HepG2 (cell line): ENCODE results near the gene DPM2. TPM values are rescaled to one million over a fixed set of nuclear protein-coding genes. Genes with fewer than 3 reads are reported as not detected.
A peak's percentile ranks its signal among the peaks of the same experiment; 100 is the strongest.

ENCODE experiments used
- ATAC-seq: fragments of 200-7000 bp; cut with Tn5 transposase; 3 replicates; pipeline ENCODE4 v1.9.1; 2020; ENCODE audit warnings: mild to moderate bottlenecking, moderate library complexity
- BruUV-seq: library from RNA; stranded (reverse); fragments of 400-500 nt; replicated peaks from 2 replicates; lab custom pipeline; 2021; lab: Mats Ljungman, UMichigan
- CTCF ChIA-PET: fragments of 300-600 bp; formaldehyde crosslinking; extraction: SDS; loops from one replicate; lab custom pipeline; 2021; ENCODE audit warnings: low total read pairs, inconsistent platforms, low intra/inter-chr PET ratio; lab: Yijun Ruan, JAX
- POLR2A ChIA-PET: fragments of 350-600 bp; sonication (Branson Sonifier 250); formaldehyde crosslinking; loops from one replicate; lab custom pipeline; 2020; ENCODE audit warnings: antibody characterized with exemption, inconsistent platforms; lab: Yijun Ruan, JAX
- DNase-seq: peaks from one replicate; pipeline ENCODE4 v3.0.0-alpha.2; 2015; ENCODE audit warnings: low spot score
- FAIRE-seq: peaks from 3 replicates; lab custom pipeline; 2011; peaks lifted over from hg19 to GRCh38; lab: Jason Lieb, UNC
- H2AFZ ChIP-seq: one replicate; pipeline ENCODE4 v1.6.1; 2011; ENCODE audit warnings: low read length, inconsistent platforms
- H3K27ac ChIP-seq: fragments of 300-600 bp; 3 replicates; pipeline ENCODE4 v1.8.0; 2011; ENCODE audit warnings: mixed run types, mild to moderate bottlenecking, mixed read lengths, low read length, inconsistent platforms; ENCODE audit not compliant: insufficient read depth; ENCODE audit errors: extremely low read length
- H3K27me3 ChIP-seq, 2 experiments: fragments of 200-600 bp in 1 of 2; 2 replicates in 1 of 2; 3 replicates in 1 of 2; pipeline versions ENCODE4 v1.6.0 to v1.8.0; 2011; ENCODE audit warnings: low read length in 2 of 2, mild to moderate bottlenecking in 2 of 2, moderate library complexity in 2 of 2, inconsistent platforms in 1 of 2; ENCODE audit not compliant: insufficient read depth in 2 of 2, control insufficient read depth in 1 of 2
- H3K36me3 ChIP-seq, 2 experiments: fragments of 200-600 bp in 1 of 2; replicated peaks in 1 of 2; 2 replicates in 1 of 2; 3 replicates in 1 of 2; pipeline versions ENCODE4 v1.5.1 to v1.8.0; 2011; ENCODE audit warnings: low read length in 2 of 2, inconsistent platforms in 1 of 2; ENCODE audit not compliant: insufficient read depth in 2 of 2, control insufficient read depth in 1 of 2
- H3K4me1 ChIP-seq: 2 replicates; pipeline ENCODE4 v1.5.1; 2012; ENCODE audit warnings: low read length, inconsistent platforms; ENCODE audit not compliant: insufficient read depth
- H3K4me2 ChIP-seq: 2 replicates; pipeline ENCODE4 v1.6.0; 2011; ENCODE audit warnings: low read depth, low read length, inconsistent platforms
- H3K4me3 ChIP-seq, 3 experiments: fragments of 200-600 bp in 1 of 3; sonication (generic), shearing (Covaris generic) in 1 of 3; replicated peaks in 1 of 3; 2 replicates each; pipeline ENCODE4 v1.5.1; 2011 to 2016; ENCODE audit warnings: low read length in 3 of 3, inconsistent platforms in 2 of 3, low read depth in 2 of 3, mild to moderate bottlenecking in 2 of 3, control low read depth in 1 of 3, mixed read lengths in 1 of 3; ENCODE audit not compliant: insufficient read depth in 1 of 3
- H3K79me2 ChIP-seq: one replicate; pipeline ENCODE4 v1.6.1; 2011; ENCODE audit warnings: low read length, inconsistent platforms; ENCODE audit not compliant: insufficient read depth
- H3K9ac ChIP-seq: 2 replicates; pipeline ENCODE4 v1.6.0; 2011; ENCODE audit warnings: mild to moderate bottlenecking, low read depth, low read length, inconsistent platforms; ENCODE audit not compliant: insufficient read depth
- H3K9me3 ChIP-seq: 2 replicates; pipeline ENCODE4 v1.5.1; 2012; ENCODE audit warnings: mild to moderate bottlenecking, low read length
- H4K20me1 ChIP-seq: 2 replicates; pipeline ENCODE4 v1.6.0; 2011; ENCODE audit warnings: inconsistent platforms, mild to moderate bottlenecking, low read length, moderate library complexity; ENCODE audit not compliant: insufficient read depth
- BCL6 ChIP-seq: IDR thresholded peaks from 2 replicates; pipeline ENCODE4 v1.6.1; 2016; ENCODE audit warnings: missing genetic modification reagents, missing compliant biosample characterization
- CEBPB ChIP-seq: IDR thresholded peaks from 2 replicates; pipeline ENCODE4 v1.6.1; 2011; ENCODE audit warnings: low read depth, low read length, improper control_type of control experiment, borderline replicate concordance
- DNMT3B ChIP-seq: conservative IDR thresholded peaks from 2 replicates; pipeline ENCODE4 v1.6.1; 2016; ENCODE audit warnings: missing biosample characterization, control low read depth
- FOSL2 ChIP-seq: sonication (generic); formaldehyde crosslinking; IDR thresholded peaks from 2 replicates; pipeline ENCODE4 v1.4.0; 2020; ENCODE audit warnings: missing genetic modification reagents
- KIAA2018 ChIP-seq: sonication (generic); formaldehyde crosslinking; IDR thresholded peaks from 2 replicates; pipeline ENCODE4 v1.5.0; 2020; ENCODE audit warnings: mild to moderate bottlenecking, missing genetic modification reagents, borderline replicate concordance
- RCOR2 ChIP-seq: IDR thresholded peaks from 2 replicates; pipeline ENCODE4 v1.6.1; 2016; ENCODE audit warnings: missing biosample characterization, missing genetic modification reagents
- RXRB ChIP-seq: IDR thresholded peaks from 2 replicates; pipeline ENCODE4 v1.6.1; 2016; ENCODE audit warnings: borderline replicate concordance, missing genetic modification reagents, missing compliant biosample characterization
- SCMH1 ChIP-seq: sonication (generic); formaldehyde crosslinking; IDR thresholded peaks from 2 replicates; pipeline ENCODE4 v1.9.0; 2021; ENCODE audit warnings: missing genetic modification reagents, mild to moderate bottlenecking, borderline replicate concordance
- TBP ChIP-seq: sonication (generic); formaldehyde crosslinking; IDR thresholded peaks from 2 replicates; pipeline ENCODE4 v1.5.0; 2020; ENCODE audit warnings: missing genetic modification reagents
- ZFP36L1 ChIP-seq: sonication (generic); formaldehyde crosslinking; IDR thresholded peaks from 2 replicates; pipeline ENCODE4 v1.8.0; 2022; ENCODE audit warnings: mild to moderate bottlenecking, missing genetic modification reagents, moderate library complexity
- ZNF101 ChIP-seq: sonication (generic); formaldehyde crosslinking; IDR thresholded peaks from 2 replicates; pipeline ENCODE4 v1.4.0; 2020; ENCODE audit warnings: mild to moderate bottlenecking, low read depth, missing genetic modification reagents, borderline replicate concordance
- ZNF136 ChIP-seq: sonication (generic); formaldehyde crosslinking; IDR thresholded peaks from 2 replicates; pipeline ENCODE4 v1.8.1; 2022; ENCODE audit warnings: low read depth, mild to moderate bottlenecking, moderate library complexity, missing genetic modification reagents
- ZNF160 ChIP-seq: sonication (generic); formaldehyde crosslinking; IDR thresholded peaks from 2 replicates; pipeline ENCODE4 v1.8.0; 2022; ENCODE audit warnings: mild to moderate bottlenecking, inconsistent platforms, missing genetic modification reagents
- ZNF274 ChIP-seq: sonication (generic); formaldehyde crosslinking; IDR thresholded peaks from 2 replicates; pipeline ENCODE4 v1.5.1; 2020; ENCODE audit warnings: mild to moderate bottlenecking, missing genetic modification reagents
- ZNF550 ChIP-seq: sonication (generic); formaldehyde crosslinking; IDR thresholded peaks from 2 replicates; pipeline ENCODE4 v1.4.0; 2020; ENCODE audit warnings: mild to moderate bottlenecking, missing genetic modification reagents, borderline replicate concordance
- ZNF749 ChIP-seq: sonication (generic); formaldehyde crosslinking; IDR thresholded peaks from 2 replicates; pipeline ENCODE4 v1.8.0; 2022; ENCODE audit warnings: mild to moderate bottlenecking, missing genetic modification reagents, moderate library complexity, borderline replicate concordance
- WGBS: methylation state at CpG from one replicate; pipeline ENCODE4 v1.1.6; 2017; ENCODE audit warnings: low lambda C conversion rate; 5-methylcytosine and 5-hydroxymethylcytosine counted together
- in situ Hi-C: cut with HindIII; loops from 2 replicates; pipeline ENCODE4 v1.10.0; 2017; ENCODE audit warnings: low pct_unique_long_range_greater_than_20kb; ENCODE audit not compliant: extremely low pct_ligation_motif_present
- intact Hi-C: fragments of 100-400 bp; cut with micrococcal nuclease; formaldehyde crosslinking; loops from one replicate; pipeline ENCODE4 v1.10.0; 2022; ENCODE audit not compliant: unreplicated experiment
- polyA plus RNA-seq, 8 experiments: library from polyadenylated mRNA; depleted of rRNA in 3 of 8; stranded (reverse) in 7 of 8; unstranded in 1 of 8; fragments of >200 nt; fragmentation: Illumina TruSeq in 4 of 8; extraction: Trizol in 4 of 8; gene quantifications; 2 replicates each; pipeline versions ENCODE4 v1.2.1 to v1.2.3, GENCODE V29; 2011 to 2016; ENCODE audit warnings: low read depth in 4 of 8, missing spikeins in 1 of 8, mixed read lengths in 1 of 8; ENCODE audit not compliant: insufficient read depth in 1 of 8
- total RNA-seq, 5 experiments: library from RNA; depleted of rRNA; stranded (reverse); fragments of >200 nt; fragmentation: Illumina TruSeq; extraction: Trizol; gene quantifications; 2 replicates each; pipeline ENCODE4 v1.2.3, GENCODE V29; 2016; ENCODE audit warnings: low read depth in 1 of 5

The DPM2 gene
- total and polyA plus RNA-seq, 2 of the 13 experiments (the other 11 are each of a cell fraction or from before 2014, with no cell fraction given): 24.8 to 35.3 TPM

- no peak for TF ChIP-seq RCOR2 (CRISPR knock-in tag)
- TF ChIP-seq ZNF101 (CRISPR knock-in tag): no peak
- TF ChIP-seq RXRB (CRISPR knock-in tag): no peak
- no peak for TF ChIP-seq CEBPB
- no peak for TF ChIP-seq DNMT3B (CRISPR knock-in tag)
- TF ChIP-seq FOSL2 (CRISPR knock-in tag): peak; percentile 90
- no peak for TF ChIP-seq ZNF749 (CRISPR knock-in tag)
Measured at GRCh38 chr9:127968042-127968441, 30.4 kb upstream of the DPM2 start (continued).

- Histone ChIP-seq H3K27ac (no peak overlapping the region), H3K4me1 (peaks cover 62% of the 10 kb centered on the region), H3K79me2 (peaks cover 89% of the 10 kb centered on the region), H3K4me2 (no peak overlapping the region), H4K20me1 (no peaks in the 10 kb centered on the region), H3K9ac (no peak overlapping the region), H3K9me3 (no peaks in the 10 kb centered on the region), H3K4me3 (no peak overlapping the region), H3K27me3 (no peaks in the 10 kb centered on the region), H2AFZ (no peak overlapping the region), H3K36me3 (peaks cover 1 to 5% of the 10 kb centered on the region in 2 experiments; a peak in 2 of 5 replicates)
- in situ Hi-C loops (no loop called here), intact Hi-C loops (no loop called here)
- ATAC-seq (no peak), FAIRE-seq (no peak), DNase-seq (no peak)
- BruUV-seq: no TSS peak
- 89% methylated on average over 1 of the region's 9 CpGs for WGBS
- ChIA-PET CTCF (interaction anchor here (0.7 kb wide), 1 partner anchor 68 kb away, joined by 4 read pairs; no protein-coding TSS in a partner anchor), POLR2A (no interaction called here)
- TF ChIP-seq ZNF136 (CRISPR knock-in tag): no peak
- TF ChIP-seq SCMH1 (CRISPR knock-in tag): no peak
- TF ChIP-seq ZNF274 (CRISPR knock-in tag): no peak
- TF ChIP-seq KIAA2018 (CRISPR knock-in tag): no peak
- TF ChIP-seq ZNF550 (CRISPR knock-in tag): no peak
- TF ChIP-seq ZNF160 (CRISPR knock-in tag): no peak
- TF ChIP-seq ZFP36L1 (CRISPR knock-in tag): no peak
- no peak for TF ChIP-seq TBP (CRISPR knock-in tag)
- TF ChIP-seq BCL6: no peak
Measured at GRCh38 chr9:127967151-127967809, 29.6 kb upstream of the DPM2 start.
